ENCODE data around the gene RAD52. TPM values are rescaled to one million over a fixed set of nuclear protein-coding genes. Genes with fewer than 3 reads are reported as not detected.
"Not testable (repeated sequence)": the region's sequence is repeated elsewhere in the genome, so short reads cannot be mapped to it uniquely, and the experiment has no call there.

RAD52 gene
- total RNA-seq, 6 donors from 2014 or later, result 8.2 to 59.7 (median 14.9) TPM

DNA sequence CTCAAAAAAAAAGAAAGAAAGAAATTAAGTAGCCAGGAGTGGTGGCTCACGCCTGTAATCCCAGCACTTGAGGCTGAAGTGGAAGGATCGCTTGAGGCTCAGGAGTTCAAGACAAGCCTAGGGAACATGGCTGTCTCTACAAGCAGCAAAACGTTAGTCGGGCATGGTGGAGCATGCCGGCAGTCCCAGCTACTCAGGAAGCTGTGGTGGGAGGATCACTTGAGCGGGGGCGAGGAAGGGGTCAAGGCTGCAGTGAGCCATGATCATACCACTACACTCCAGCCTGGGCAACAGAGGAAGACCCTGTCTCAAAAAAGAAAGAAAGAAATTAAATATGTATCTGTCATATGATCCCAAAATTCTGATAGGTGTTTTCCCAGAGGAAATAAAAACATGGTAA, 5.3 kb downstream of the RAD52 start:
- no peaks in the 10 kb centered on the region for H3K9me3 ChIP-seq
- no peak for DNase-seq
- no peak for ATAC-seq (ENCODE audit: low FRiP score in 2 of 2)
- WGBS, 2 donors, result 65 to 67% methylated on average over 7 of the region's 7 CpGs
- peaks cover 11 to 19% (median 12%) of the 10 kb centered on the region in 4 donors for H3K4me1 ChIP-seq
- no peaks in the 10 kb centered on the region for H3K27me3 ChIP-seq
- no peak overlapping the region for H3K27ac ChIP-seq
- no peak for TF ChIP-seq POLR2A (IDR thresholded peaks at IDR 0.05)
- TF ChIP-seq EP300 (IDR thresholded peaks at IDR 0.05), result no peak
- TF ChIP-seq, protein P1, sequence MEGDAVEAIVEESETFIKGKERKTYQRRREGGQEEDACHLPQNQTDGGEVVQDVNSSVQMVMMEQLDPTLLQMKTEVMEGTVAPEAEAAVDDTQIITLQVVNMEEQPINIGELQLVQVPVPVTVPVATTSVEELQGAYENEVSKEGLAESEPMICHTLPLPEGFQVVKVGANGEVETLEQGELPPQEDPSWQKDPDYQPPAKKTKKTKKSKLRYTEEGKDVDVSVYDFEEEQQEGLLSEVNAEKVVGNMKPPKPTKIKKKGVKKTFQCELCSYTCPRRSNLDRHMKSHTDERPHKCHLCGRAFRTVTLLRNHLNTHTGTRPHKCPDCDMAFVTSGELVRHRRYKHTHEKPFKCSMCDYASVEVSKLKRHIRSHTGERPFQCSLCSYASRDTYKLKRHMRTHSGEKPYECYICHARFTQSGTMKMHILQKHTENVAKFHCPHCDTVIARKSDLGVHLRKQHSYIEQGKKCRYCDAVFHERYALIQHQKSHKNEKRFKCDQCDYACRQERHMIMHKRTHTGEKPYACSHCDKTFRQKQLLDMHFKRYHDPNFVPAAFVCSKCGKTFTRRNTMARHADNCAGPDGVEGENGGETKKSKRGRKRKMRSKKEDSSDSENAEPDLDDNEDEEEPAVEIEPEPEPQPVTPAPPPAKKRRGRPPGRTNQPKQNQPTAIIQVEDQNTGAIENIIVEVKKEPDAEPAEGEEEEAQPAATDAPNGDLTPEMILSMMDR (IDR thresholded peaks at IDR 0.05), result no peak
- TF ChIP-seq POLR2AphosphoS5 (IDR thresholded peaks at IDR 0.05), result no peak
- H3K36me3 ChIP-seq, result peaks cover 0 to 22% (median 0%) of the 10 kb centered on the region in 4 donors
- H3K4me3 ChIP-seq, result no peak overlapping the region

DNA sequence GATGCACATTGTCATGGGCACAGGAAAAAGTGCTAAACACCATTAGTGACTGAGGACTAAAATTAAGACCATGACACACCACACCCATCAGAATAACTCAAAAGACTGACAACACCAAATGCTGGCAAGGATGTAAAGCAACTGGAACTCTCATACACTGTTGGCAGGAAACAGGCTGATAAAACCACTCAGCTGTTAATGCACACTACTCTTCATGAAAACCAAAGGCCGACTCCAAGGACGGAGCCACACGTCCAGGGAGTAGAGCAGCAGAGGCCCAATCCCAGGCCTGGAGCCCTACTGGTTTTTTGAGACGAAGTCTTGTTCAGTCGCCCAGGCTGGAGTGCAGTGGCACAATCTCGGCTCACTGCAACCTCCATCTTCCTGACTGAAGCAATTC, 6.4 kb downstream of the RAD52 start:
- Histone ChIP-seq H3K4me3 (no peak overlapping the region), H3K36me3 (peaks cover 0 to 26% (median 0%) of the 10 kb centered on the region in 4 donors), H3K4me1 (peaks cover 3 to 9% (median 4%) of the 10 kb centered on the region in 4 donors), H3K27ac (no peak overlapping the region), H3K27me3 (no peaks in the 10 kb centered on the region), H3K9me3 (no peaks in the 10 kb centered on the region)
- TF ChIP-seq POLR2A (IDR thresholded peaks at IDR 0.05) (no peak), EP300 (IDR thresholded peaks at IDR 0.05) (no peak), POLR2AphosphoS5 (IDR thresholded peaks at IDR 0.05) (no peak)
- TF ChIP-seq, protein P1 (IDR thresholded peaks at IDR 0.05), result no peak
- DNase-seq (no peak), ATAC-seq (ENCODE audit: low FRiP score in 2 of 2) (no peak)
- 84 to 93% methylated on average over 6 of the region's 6 CpGs for WGBS, 2 donors

DNA sequence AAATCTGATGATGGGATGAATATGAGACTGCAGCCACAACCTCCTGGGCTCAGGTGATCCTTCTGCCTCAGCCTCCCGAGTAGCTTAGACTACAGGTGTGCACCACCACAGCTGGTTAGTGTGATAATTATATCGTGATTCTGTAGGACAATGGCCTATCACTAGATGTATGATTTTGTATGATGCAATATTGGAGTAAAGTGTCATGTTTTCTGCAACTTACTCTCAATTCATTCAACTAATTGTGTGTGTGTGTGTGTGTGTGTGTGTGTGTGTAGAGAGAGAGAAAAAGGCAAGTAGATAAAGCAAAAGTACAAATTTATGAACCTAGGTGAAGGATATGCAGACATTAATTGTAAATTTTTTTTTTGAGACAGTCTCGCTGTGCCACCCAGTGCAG, 10.7 kb downstream of the RAD52 start:
- ATAC-seq (ENCODE audit: low FRiP score in 2 of 2) (no peak), DNase-seq (no peak)
- 90 to 95% methylated on average over 3 of the region's 3 CpGs for WGBS, 2 donors
- Histone ChIP-seq H3K27me3 (no peaks in the 10 kb centered on the region), H3K4me1 (no peaks in the 10 kb centered on the region), H3K27ac (no peak overlapping the region), H3K9me3 (no peaks in the 10 kb centered on the region), H3K36me3 (peaks cover 0 to 21% (median 2%) of the 10 kb centered on the region in 4 donors), H3K4me3 (no peak overlapping the region)
- TF ChIP-seq POLR2AphosphoS5 (IDR thresholded peaks at IDR 0.05) (no peak), POLR2A (IDR thresholded peaks at IDR 0.05) (no peak), EP300 (IDR thresholded peaks at IDR 0.05) (no peak)
- TF ChIP-seq, protein P1 (IDR thresholded peaks at IDR 0.05), result no peak

DNA sequence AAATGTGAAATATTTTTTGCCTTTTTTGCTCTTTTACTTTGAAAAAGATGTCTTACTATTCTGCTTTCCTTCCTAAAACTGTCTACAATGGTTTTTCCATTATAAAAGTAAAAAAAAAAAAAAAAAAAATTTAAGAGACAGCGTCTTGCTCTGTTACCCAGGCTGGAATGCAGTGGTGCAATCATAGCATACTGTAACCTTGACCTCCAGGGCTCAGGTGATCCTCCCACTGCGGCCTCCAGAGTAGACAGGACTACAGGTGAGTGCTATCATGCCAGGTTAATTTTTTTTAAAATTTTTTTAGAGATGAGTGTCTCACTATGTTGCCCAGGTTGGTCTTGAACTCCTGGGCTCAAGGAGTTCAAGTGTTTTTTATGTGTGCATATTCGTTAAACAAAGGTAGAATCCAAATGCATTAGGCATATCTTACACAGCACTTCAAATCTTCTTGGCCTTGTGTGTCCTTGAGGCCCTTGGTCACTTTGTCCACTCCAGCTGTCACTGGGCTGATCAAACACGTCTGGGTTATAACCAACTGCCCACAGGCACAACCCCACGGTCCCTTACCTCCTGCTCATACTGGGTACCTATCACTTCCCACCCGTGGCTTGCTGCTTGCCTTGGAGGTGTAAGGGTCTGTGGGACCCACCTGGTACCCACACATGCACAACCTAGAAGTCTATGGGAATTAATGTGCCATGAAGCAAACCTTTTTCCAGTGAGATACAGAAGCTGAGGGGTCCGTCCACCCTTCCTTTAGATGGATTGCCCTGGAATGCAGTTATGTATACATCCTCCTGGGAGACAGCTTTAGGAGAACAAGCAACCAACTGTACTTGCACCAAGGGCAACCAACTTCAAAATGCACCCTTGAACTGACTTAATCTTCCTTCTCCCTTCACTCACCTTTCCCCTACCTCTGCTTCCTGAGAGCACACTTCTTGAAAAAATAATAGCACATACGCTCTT, 12.8 kb downstream of the RAD52 start:
- Histone ChIP-seq H3K36me3 (peaks cover 0 to 16% (median 2%) of the 10 kb centered on the region in 4 donors), H3K4me3 (no peak overlapping the region), H3K9me3 (no peaks in the 10 kb centered on the region), H3K27ac (no peak overlapping the region), H3K27me3 (no peaks in the 10 kb centered on the region), H3K4me1 (peaks cover 0 to 7% (median 0%) of the 10 kb centered on the region in 4 donors)
- 90% methylated on average over 8 of the region's 8 CpGs for WGBS, 2 donors
- no peak for ATAC-seq (ENCODE audit: low FRiP score in 2 of 2)
- DNase-seq, result no peak
- TF ChIP-seq POLR2A (IDR thresholded peaks at IDR 0.05), result no peak
- no peak for TF ChIP-seq POLR2AphosphoS5 (IDR thresholded peaks at IDR 0.05)
- TF ChIP-seq EP300 (IDR thresholded peaks at IDR 0.05), result no peak
- TF ChIP-seq, protein P1 (IDR thresholded peaks at IDR 0.05), result no peak

DNA sequence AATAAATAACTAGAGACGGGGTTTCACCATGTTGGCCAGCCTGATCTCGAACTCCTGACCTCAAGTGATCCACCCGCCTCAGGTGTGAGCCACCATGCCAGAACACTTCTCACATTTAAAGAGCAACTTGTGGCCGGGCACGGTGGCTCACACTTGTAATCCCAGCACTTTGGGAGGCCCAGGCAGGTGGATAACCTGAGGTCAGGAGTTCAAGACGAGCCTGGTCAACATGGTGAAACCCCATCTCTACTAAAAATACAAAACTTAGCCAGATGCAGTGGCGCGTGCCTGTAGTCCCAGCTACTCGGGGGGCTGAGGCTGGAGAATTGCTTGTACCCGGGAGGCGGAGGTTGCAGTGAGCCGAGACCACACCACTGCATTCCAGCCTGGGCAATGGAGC, 13.6 kb downstream of the RAD52 start:
- DNase-seq; H3K4me1 ChIP-seq; H3K27ac ChIP-seq; H3K4me3 ChIP-seq; H3K27me3 ChIP-seq; H3K9me3 ChIP-seq; ATAC-seq (ENCODE audit: low FRiP score in 2 of 2): not testable (repeated sequence)
- 95 to 97% methylated on average over 12 of the region's 12 CpGs for WGBS, 2 donors
- peaks cover 0 to 18% (median 6%) of the 10 kb centered on the region in 4 donors for H3K36me3 ChIP-seq
